Gastrocnemius medialis (tissue), 4 donors: ENCODE results near the gene STMND1.

ENCODE experiments used
- POLR2A ChIP-seq, 2 donors: fragments of 450-650 bp; IDR thresholded peaks; one replicate each; pipeline ENCODE4 v1.6.1; 2017; ENCODE audit warnings: antibody characterized with exemption in 2 of 2, mild to moderate bottlenecking in 2 of 2, moderate library complexity in 2 of 2
- TF ChIP-seq, protein P1 (sequence below), 5 experiments: fragments of 450-650 bp in 3 of 5; fragments of 200-600 bp in 2 of 5; sonication (generic) in 2 of 5; IDR thresholded peaks in 4 of 5; conservative IDR thresholded peaks in 1 of 5; 1 replicate in 4 of 5; 2 replicates in 1 of 5; pipeline ENCODE4 v1.5.1; 2016 to 2019; ENCODE audit warnings: antibody characterized with exemption in 5 of 5, mild to moderate bottlenecking in 3 of 5, moderate library complexity in 3 of 5

DNA sequence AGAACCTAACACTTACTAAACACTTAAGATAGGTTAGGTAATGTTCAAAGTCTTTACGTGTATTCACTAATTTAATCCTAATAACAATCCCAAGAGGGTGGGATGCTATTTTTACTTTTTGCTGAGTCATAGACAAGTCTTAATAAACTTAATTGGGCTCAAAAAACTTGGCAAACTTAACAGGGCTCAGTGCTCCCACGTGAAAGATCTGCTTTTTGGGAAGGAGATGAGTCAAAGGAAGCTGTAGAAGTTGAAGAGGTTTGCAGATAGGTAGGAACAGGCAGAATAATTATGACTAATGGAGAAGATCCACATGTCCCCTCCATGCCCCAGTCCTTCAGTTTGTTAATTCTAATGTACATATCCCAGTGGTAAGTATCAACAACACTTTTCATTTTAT lies 44.5 kb upstream of the STMND1 start:
- TF ChIP-seq, protein P1, sequence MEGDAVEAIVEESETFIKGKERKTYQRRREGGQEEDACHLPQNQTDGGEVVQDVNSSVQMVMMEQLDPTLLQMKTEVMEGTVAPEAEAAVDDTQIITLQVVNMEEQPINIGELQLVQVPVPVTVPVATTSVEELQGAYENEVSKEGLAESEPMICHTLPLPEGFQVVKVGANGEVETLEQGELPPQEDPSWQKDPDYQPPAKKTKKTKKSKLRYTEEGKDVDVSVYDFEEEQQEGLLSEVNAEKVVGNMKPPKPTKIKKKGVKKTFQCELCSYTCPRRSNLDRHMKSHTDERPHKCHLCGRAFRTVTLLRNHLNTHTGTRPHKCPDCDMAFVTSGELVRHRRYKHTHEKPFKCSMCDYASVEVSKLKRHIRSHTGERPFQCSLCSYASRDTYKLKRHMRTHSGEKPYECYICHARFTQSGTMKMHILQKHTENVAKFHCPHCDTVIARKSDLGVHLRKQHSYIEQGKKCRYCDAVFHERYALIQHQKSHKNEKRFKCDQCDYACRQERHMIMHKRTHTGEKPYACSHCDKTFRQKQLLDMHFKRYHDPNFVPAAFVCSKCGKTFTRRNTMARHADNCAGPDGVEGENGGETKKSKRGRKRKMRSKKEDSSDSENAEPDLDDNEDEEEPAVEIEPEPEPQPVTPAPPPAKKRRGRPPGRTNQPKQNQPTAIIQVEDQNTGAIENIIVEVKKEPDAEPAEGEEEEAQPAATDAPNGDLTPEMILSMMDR (IDR thresholded peaks at IDR 0.05 in 4 of 5, conservative IDR thresholded peaks at IDR 0.05 in 1 of 5), result no peak
- no peak for TF ChIP-seq POLR2A (IDR thresholded peaks at IDR 0.05)
